Activated CD4-positive, alpha-beta T cell treated with anti-CD3 and anti-CD28 coated beads, Interleukin-2, amount 50 U/mL, for 24 hours (primary cell): Measurements from ENCODE around the gene FGF9.

Experiments used
- DNase-seq, 2 donors: peaks; one replicate each; pipeline ENCODE4 v3.0.0-alpha.2; 2020; ENCODE audit warnings: low read depth in 1 of 2, low spot score in 1 of 2

The FGF9 gene

GRCh38 chr13:21703846-21704245, 33.0 kb downstream of the FGF9 start:
- no peak for DNase-seq

- no peak for DNase-seq
Observed at GRCh38 chr13:21707586-21707985, 36.7 kb downstream of the FGF9 start.

GRCh38 chr13:21709697-21710096, 38.8 kb downstream of the FGF9 start:
- DNase-seq, result no peak

GRCh38 chr13:21710163-21710562, 39.3 kb downstream of the FGF9 start:
- no peak for DNase-seq

DNA sequence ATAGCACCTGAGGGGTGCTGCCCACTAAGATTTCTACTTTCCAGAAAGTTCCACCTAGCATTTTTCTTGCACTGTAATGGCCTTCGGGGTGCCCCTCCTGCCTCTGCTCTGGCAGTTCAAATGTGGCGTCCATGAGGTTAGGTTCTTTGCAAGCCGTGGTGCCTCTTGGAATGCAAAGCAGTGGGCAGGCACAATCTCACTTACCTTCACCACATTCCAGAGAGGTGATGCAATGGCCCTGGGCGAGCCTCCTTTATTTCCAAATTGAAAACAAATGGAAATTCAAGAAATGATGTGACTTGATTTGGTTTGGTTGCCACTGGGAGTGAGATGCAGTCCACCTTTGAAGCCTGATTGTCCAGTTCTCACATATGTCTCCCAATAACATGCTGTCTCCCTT, 46.9 kb downstream of the FGF9 start:
- DNase-seq, result no peak

DNA sequence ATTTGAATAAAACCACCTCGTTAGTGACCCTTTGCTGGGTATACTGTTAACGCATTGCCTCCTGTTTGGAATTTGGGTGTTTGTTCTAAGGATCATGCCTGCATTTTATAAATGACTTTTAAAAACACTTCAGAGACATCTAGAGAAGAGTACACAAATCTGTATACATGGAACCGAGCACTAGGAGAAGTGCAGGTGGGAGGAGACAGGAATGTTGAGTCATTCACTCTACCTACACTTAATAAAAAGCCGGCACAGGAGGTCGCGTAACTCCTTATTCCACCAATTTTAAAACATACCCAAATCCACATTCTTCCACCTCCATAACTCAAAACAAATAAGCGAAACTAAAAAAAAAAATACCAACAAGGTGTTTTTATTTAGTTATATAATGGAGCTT, 48.6 kb downstream of the FGF9 start:
- no peak for DNase-seq

DNA sequence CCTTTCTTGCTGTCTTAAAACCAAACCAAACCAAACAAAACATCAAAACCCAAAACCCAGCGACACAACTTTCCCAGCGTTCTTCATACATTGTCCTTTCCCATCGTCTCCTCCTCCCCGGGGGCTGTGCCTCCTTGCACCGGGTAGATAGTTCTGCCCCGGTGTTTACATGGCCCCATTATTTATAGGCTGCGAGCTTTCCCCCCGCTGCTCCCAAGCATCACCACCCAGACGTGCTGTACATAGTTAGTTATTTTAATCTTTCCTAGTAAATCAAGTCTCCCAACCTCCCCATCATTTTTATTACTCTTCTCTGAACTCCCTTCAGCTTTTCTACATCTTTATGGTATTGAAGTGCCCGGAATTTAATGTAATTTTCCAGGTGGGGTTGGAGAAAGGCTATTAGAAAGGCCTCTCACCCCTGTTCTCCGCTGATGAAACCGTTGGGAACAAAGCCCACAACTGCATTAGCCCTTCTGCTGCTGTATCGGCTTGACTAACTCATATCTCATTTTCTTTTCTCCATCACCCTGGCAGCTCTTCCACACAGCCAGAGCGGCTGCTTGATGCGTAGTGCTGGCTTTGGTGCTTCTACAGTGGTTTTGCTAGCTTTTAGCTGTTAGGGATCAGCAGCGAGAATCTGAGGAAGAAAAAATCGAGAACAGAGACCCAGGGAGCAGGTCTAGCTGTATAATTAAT, 53.1 kb downstream of the FGF9 start:
- DNase-seq, result no peak

- DNase-seq, result no peak
Observed at GRCh38 chr13:21730186-21730880, 59.5 kb downstream of the FGF9 start.

DNA sequence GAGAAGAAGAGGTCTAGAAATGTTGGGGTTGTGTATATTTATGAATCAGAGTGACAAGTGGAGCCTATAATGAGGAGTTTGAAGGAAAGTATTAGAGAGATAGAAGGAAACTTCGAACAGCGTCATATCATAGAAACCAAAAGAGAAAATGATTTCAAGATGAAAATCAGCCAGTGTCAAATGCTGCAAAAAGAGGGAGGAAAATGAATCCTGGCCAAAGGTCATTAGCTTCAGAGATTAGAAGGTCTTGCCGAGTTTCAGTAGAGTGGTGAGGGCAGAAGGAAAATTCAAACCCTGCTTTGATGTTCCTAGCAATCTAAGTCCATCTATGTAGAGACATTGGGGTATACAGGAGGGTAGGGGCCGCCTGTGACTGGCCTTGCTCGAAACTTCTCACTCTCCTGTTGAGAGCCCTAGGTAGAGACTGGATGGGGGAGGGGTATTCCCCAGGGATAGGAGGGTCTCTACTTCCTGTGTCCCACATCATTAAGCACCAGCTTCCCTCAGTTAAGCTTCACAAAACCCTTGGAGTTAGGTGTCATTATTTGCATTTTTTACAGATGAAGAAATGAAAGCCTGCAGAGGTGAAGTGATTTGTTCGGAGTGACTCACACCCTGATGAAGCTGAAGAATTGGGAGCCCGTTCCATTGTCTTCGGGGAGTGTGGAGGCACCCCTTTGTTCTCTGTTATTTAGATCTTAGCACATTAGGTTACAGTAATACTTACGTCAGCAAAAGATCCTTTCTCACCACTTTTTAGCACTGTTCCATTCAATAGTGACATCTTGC, 62.8 kb downstream of the FGF9 start:
- no peak for DNase-seq

GRCh38 chr13:21734961-21735360, 64.1 kb downstream of the FGF9 start:
- DNase-seq, result no peak

GRCh38 chr13:21735701-21736401, 65.0 kb downstream of the FGF9 start:
- DNase-seq, result no peak

DNA sequence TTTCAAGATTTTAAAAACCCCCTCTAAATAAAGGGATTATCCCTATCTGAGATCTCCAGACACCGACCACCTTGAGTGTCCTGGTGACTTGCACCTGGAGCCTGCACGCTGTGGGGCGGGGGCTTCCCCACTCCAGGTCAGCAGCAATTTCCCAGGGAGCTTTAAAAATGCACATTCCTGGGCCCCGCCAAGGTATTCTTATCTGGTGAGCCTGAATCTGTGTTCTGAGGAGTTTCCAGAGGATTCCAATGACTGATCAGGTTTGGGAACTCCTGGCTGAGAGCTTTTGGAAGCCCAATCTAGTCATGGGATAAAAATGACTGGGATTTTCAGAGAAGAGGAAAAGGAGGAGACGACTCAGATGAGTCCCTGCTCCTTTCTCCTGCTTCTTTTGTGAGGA, 66.1 kb downstream of the FGF9 start:
- DNase-seq, result no peak

- no peak for DNase-seq
Observed at GRCh38 chr13:21738630-21739029, 67.8 kb downstream of the FGF9 start.

DNA sequence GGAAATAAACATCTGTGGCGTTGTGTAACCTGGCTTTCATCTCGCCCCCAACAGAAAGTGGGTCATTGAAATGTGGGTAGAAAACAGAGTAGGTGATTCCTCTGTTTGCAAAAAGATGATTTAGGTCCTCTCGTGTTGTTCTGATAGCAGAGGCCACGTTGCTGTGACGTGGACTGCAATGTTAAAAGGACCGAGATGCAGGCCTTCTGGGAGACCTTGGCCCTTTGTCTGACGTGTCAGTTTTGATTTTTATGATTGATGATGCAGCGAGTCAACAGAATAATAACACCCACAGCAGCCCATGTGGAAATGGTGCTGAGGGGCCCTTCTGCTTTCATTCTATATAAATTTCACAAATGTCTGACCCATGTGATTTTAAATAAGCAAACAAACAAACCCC, 68.9 kb downstream of the FGF9 start:
- no peak for DNase-seq

DNA sequence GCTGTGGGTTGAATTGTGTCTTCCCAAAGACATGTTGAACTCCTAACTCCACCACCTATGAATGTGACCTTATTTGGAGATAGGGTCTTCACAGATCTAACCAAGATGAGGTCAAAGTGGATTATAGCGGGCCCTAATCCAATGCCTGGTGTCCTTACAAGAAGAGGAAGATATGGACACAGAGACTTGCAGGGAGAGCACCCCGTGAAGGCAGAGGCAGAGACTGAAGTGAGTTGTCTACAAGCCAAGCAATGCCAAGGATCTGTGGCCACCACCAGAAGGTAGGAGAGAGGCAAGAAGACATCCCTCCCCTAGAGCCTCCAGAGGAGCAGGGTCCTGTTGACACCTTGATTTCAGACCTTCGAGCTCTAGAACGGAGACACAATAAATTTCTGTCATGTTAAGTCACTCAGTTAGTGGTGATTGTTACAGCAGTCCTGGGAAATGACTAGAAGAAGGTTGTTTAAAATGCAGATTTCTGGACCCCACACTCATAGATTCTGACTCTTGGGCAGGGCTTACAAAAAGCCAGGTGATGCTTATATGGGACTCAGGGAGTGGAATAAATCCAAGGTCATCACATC, 70.6 kb downstream of the FGF9 start:
- no peak for DNase-seq

GRCh38 chr13:21742096-21742495, 71.2 kb downstream of the FGF9 start:
- no peak for DNase-seq

GRCh38 chr13:21744149-21744548, 73.3 kb downstream of the FGF9 start:
- no peak for DNase-seq

GRCh38 chr13:21745307-21745706, 74.4 kb downstream of the FGF9 start:
- DNase-seq, result no peak

DNA sequence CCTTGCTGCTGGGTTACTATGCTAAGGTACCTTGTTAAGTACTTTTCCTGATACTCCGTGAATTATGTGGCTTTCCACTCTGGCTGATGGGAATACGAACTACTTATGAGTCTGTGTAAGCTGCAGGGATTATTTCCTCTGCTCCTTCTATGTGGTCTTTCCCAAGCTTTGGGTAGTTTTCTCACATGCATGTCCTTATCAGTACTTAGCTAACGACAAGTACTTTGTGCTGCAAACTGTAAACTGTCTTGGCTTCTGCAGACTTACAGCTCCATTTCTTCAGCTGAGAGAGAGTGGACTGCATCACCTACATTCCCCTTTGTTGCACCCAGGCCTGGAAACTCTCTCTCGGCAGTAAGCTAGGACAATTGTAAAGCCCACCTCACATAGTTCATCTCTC, 76.6 kb downstream of the FGF9 start:
- no peak for DNase-seq

DNA sequence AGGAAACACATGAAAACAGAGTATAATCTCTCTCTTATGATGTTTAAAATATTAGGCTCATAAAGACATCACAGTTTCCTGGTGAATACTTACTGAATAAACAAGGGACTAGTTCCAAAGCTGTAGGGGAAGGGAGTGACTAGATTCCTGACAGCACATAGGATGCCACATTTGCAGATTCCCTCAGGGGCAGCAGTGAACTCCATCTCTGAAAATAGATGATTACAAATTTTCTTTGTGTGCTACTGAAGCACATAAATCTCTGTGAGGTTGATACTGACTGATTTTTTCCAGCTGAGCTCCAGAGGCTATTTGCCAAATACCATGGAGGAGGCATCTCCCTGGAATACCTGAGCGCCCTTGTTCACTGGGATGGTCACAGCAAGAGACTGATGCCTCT, 77.3 kb downstream of the FGF9 start:
- DNase-seq, result no peak

DNA sequence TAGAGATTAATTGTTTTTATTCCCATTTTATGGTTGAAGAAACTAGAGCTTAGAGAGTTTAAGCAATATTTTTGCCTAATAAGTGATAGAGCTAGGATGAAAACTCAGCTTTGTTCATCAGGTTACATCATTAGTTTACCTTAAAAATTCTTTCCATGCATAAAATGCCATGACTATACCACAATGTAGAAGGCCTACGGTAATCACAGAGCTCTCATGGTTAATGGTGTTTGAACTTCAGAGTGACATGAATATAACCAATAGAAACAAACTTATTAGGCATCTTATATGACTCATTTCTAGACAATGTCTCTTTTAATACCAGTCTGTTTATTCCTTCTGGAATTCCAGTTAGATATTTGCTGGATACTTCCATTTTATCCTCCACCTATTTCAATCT, 78.5 kb downstream of the FGF9 start:
- no peak for DNase-seq
